ENCODE measurements around the gene TBX10.

DNA sequence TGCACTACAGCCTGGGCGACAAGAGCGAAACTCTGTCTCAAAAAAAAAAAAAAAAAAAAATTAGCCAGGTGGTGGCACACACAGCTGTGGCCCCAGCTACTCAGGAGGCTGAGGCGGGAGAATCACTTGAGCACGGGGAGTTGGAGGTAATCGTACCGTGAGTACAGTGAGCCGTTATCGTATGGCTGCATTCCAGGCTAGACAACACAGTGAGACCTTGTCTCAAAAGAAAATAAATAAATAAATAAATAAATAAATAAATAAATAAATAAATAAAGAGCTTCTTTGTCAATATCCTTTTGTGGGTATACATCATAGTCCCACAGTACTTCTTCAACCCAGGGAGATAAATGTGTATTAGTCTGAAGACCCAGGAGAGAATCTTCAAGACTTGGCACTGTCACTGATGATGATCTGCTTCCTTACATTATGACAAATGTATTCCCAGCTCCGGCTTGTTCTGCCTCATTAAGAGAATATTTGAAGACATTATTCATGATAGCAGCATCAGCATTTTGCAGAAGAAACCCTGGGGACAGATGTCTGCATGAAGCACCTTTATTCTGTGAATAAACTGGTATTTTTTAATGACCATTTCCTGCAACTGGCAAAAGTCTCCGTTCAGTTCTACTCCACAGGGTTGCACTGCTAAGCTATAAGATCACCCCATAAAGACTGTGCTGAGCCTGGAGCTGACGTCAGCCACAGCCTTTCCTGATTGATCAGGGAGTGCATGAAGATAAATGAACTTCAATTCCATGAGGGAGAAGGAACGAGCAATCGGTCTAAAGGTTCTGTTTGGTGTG lies 12.6 kb upstream of the TBX10 start:
- TF ChIP-seq POLR2AphosphoS5 (IDR thresholded peaks at IDR 0.05; ENCODE audit: borderline replicate concordance, low read depth, low read length) (no peak; the same call in 1 of the 2 replicates), EZH2 (IDR thresholded peaks at IDR 0.05) (no peak), FOXP2 (optimal IDR thresholded peaks at IDR 0.05; ENCODE audit: control extremely low read depth, extremely low read length, insufficient read depth) (no peak)
